ENCODE data around the gene SPATA32. TPM values are rescaled to one million over a fixed set of nuclear protein-coding genes. Genes with fewer than 3 reads are reported as not detected.

SPATA32 gene
- total and polyA plus RNA-seq, 2 donors from 2014 or later: not detected

DNA sequence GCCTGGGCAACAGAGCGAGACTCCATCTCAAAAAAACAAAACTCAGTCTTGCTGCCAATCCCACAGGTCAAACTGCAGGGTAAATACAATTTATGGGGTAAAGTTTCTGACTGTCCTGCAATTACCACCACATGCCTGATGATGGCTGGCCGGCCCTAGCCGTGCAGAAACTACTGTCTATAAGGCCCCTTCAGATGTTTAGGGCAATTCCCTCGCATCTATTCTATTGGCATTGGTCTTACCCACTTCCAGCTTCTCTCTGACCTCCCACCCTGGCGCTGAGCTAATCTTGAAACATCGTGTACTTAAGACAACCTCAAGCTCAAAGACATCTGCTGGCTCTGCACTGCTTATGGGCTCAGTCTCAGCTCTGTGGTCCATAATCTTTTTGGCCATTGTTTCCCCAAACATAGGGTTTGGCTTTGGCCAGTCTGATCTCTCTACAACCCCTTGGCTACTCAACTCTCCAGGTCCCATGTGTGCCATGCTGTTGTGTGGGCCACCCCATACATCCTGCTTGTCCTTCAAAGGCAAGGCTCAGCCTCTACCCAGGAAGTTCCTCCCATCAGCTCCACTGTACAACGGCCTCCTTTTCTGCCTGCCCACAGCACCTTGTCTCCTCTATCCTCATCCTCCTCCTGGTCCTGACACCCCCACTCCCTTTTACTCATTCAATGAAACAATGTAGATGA is 38.3 kb upstream of the SPATA32 start:
- intact Hi-C loops (cut with DNase I): no loop called here
- Histone ChIP-seq H3K36me3 (ENCODE audit: control insufficient read depth in 2 of 3, insufficient read depth in 3 of 3, low read length in 3 of 3) (no peaks in the 10 kb centered on the region), H3K4me3 (ENCODE audit: low read length in 3 of 3) (no peak overlapping the region), H3K4me1 (ENCODE audit: control insufficient read depth in 2 of 3, insufficient read depth in 2 of 3, low read depth in 1 of 3, low read length in 3 of 3) (peaks cover 0 to 37% (median 26%) of the 10 kb centered on the region in 3 donors), H3K27me3 (ENCODE audit: control insufficient read depth, insufficient read depth, low read length) (no peaks in the 10 kb centered on the region), H3K27ac (ENCODE audit: low read depth in 2 of 2, low read length in 2 of 2) (peak overlapping the region in 1 of 2 donors; percentile 43), H3K9me3 (ENCODE audit: control insufficient read depth in 2 of 3, insufficient read depth in 1 of 3, low read length in 3 of 3) (no peaks in the 10 kb centered on the region), H3K9ac (ENCODE audit: low read length in 3 of 3) (no peak overlapping the region)
- TF ChIP-seq, protein P1, sequence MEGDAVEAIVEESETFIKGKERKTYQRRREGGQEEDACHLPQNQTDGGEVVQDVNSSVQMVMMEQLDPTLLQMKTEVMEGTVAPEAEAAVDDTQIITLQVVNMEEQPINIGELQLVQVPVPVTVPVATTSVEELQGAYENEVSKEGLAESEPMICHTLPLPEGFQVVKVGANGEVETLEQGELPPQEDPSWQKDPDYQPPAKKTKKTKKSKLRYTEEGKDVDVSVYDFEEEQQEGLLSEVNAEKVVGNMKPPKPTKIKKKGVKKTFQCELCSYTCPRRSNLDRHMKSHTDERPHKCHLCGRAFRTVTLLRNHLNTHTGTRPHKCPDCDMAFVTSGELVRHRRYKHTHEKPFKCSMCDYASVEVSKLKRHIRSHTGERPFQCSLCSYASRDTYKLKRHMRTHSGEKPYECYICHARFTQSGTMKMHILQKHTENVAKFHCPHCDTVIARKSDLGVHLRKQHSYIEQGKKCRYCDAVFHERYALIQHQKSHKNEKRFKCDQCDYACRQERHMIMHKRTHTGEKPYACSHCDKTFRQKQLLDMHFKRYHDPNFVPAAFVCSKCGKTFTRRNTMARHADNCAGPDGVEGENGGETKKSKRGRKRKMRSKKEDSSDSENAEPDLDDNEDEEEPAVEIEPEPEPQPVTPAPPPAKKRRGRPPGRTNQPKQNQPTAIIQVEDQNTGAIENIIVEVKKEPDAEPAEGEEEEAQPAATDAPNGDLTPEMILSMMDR (IDR thresholded peaks at IDR 0.05; ENCODE audit: borderline replicate concordance, extremely low read depth, insufficient read depth): no peak
- DNase-seq (peak in 1 of 5 donors; percentile 35), FAIRE-seq (no peak)

DNA sequence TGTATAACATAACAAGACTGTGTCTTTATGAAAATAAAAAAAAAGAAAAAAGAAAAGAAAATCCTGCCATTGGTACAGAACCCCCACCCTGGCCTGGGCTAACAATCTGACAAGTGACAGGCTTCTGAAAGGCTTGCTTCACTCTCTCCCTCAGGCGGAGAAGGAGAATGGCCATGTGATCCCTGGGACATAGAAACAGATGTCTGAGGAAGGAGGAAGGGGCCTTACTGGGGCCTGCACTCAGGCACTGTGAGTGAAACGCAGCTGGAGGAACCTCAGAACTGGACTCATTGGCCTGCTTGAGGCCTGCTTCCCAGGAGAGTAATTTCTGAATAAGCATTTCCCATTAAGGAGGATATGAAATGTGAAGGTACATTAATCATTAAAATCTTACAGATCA is 37.5 kb upstream of the SPATA32 start:
- Histone ChIP-seq H3K9me3 (ENCODE audit: control insufficient read depth in 2 of 3, insufficient read depth in 1 of 3, low read length in 3 of 3) (no peaks in the 10 kb centered on the region), H3K27me3 (ENCODE audit: control insufficient read depth, insufficient read depth, low read length) (no peaks in the 10 kb centered on the region), H3K4me1 (ENCODE audit: control insufficient read depth in 2 of 3, insufficient read depth in 2 of 3, low read depth in 1 of 3, low read length in 3 of 3) (peaks cover 0 to 46% (median 30%) of the 10 kb centered on the region in 3 donors), H3K36me3 (ENCODE audit: control insufficient read depth in 2 of 3, insufficient read depth in 3 of 3, low read length in 3 of 3) (no peaks in the 10 kb centered on the region), H3K27ac (ENCODE audit: low read depth in 2 of 2, low read length in 2 of 2) (peak overlapping the region in 1 of 2 donors; percentile 39), H3K4me3 (ENCODE audit: low read length in 3 of 3) (no peak overlapping the region), H3K9ac (ENCODE audit: low read length in 3 of 3) (no peak overlapping the region)
- intact Hi-C loops (cut with DNase I): no loop called here
- TF ChIP-seq, protein P1 (IDR thresholded peaks at IDR 0.05; ENCODE audit: borderline replicate concordance, extremely low read depth, insufficient read depth): no peak
- no peak for FAIRE-seq
- DNase-seq: peak in 3 of 5 donors; percentile 31 to 79 (median 54)

DNA sequence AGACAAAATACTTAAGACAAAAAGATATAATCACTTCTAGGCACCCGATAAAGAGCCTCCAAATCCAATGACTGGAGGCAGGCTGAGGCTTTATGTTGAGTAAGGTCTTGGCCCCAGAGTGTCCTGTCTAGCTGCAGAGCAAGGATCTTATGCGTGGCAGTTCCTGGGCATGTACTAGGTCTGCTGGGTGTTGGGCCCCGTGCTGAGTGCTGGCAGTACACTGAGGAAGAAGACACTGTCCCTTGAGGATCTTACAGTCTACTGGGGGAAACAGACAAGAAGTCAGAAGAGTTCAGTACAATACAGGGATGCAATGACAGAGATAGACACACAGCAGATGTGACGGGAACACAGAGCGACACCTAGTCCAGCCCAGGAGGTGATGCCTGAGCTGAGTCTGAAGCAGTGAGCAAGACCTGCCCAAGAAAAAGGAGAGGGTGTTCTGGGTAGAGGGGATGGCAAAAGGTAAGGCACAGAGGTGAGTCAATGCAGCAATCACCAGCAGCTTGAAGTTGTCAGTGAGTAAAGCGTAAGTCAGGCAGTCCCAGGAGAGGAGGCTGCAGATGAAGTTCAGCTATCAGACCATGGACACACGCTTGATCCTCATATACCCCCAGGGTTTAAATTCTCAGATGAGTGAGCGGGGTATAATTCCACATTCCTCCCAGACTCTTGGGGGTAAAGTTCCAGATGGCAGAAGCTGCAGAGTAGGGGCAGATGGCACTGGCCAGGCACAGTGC is 36.8 kb upstream of the SPATA32 start:
- TF ChIP-seq, protein P1 (IDR thresholded peaks at IDR 0.05; ENCODE audit: borderline replicate concordance, extremely low read depth, insufficient read depth): no peak
- H3K9ac ChIP-seq (ENCODE audit: low read length in 3 of 3): no peak overlapping the region

More for the DNA sequence above, 36.8 kb upstream of the SPATA32 start:
- Histone ChIP-seq H3K27me3 (ENCODE audit: control insufficient read depth, insufficient read depth, low read length) (no peaks in the 10 kb centered on the region), H3K9me3 (ENCODE audit: control insufficient read depth in 2 of 3, insufficient read depth in 1 of 3, low read length in 3 of 3) (no peaks in the 10 kb centered on the region), H3K27ac (ENCODE audit: low read depth in 2 of 2, low read length in 2 of 2) (peak overlapping the region in 1 of 2 donors; percentile 39), H3K4me3 (ENCODE audit: low read length in 3 of 3) (peak overlapping the region in 1 of 3 donors; percentile 3), H3K36me3 (ENCODE audit: control insufficient read depth in 2 of 3, insufficient read depth in 3 of 3, low read length in 3 of 3) (no peaks in the 10 kb centered on the region), H3K4me1 (ENCODE audit: control insufficient read depth in 2 of 3, insufficient read depth in 2 of 3, low read depth in 1 of 3, low read length in 3 of 3) (peaks cover 4 to 52% (median 36%) of the 10 kb centered on the region in 3 donors)
- FAIRE-seq (no peak), DNase-seq (peak in 1 of 5 donors; percentile 15)
- intact Hi-C loops (cut with DNase I): no loop called here
